Endothelial cell of umbilical vein (primary cell): Measurements from ENCODE around the gene SVIP. TPM values are rescaled to one million over a fixed set of nuclear protein-coding genes. Genes with fewer than 3 reads are reported as not detected.

Source experiments
- BruUV-seq: library from RNA; stranded (reverse); fragments of 400-500 nt; replicated peaks from 2 replicates; lab custom pipeline; 2021; lab: Mats Ljungman, UMichigan
- CTCF ChIA-PET: fragments of 300-600, 350-600 bp; sonication (Branson Sonifier 250); formaldehyde crosslinking; loops from one replicate; lab custom pipeline; 2021; ENCODE audit warnings: antibody characterized with exemption, inconsistent platforms; lab: Charles Lee
- POLR2A ChIA-PET: fragments of 300-600, 350-600 bp; sonication (Branson Sonifier 250); formaldehyde crosslinking; loops from one replicate; lab custom pipeline; 2021; ENCODE audit warnings: antibody characterized with exemption, inconsistent platforms; lab: Charles Lee
- DNase-seq: peaks from one replicate; pipeline ENCODE4 v3.0.0-alpha.2; 2011; ENCODE audit warnings: low read depth, low spot score
- FAIRE-seq: peaks from 2 replicates; lab custom pipeline; 2011; peaks lifted over from hg19 to GRCh38; lab: Jason Lieb, UNC
- H2AFZ ChIP-seq: 2 replicates; pipeline ENCODE4 v1.6.0; 2012; ENCODE audit warnings: low read depth, low read length, control low read depth, inconsistent platforms
- H3K27ac ChIP-seq: 2 replicates; pipeline ENCODE4 v1.5.1; 2011; ENCODE audit warnings: low read depth, mild to moderate bottlenecking, control low read depth, low read length, moderate library complexity; ENCODE audit not compliant: insufficient read depth
- H3K27me3 ChIP-seq, 2 experiments: 2 replicates each; pipeline versions ENCODE4 v1.6.0 to v1.6.1; 2011; ENCODE audit warnings: low read length in 2 of 2, mixed read lengths in 1 of 2; ENCODE audit not compliant: control insufficient read depth in 2 of 2, insufficient read depth in 2 of 2
- H3K36me3 ChIP-seq, 2 experiments: 2 replicates in 1 of 2; 3 replicates in 1 of 2; pipeline ENCODE4 v1.5.1; 2011; ENCODE audit warnings: low read length in 2 of 2, mild to moderate bottlenecking in 1 of 2, moderate library complexity in 1 of 2; ENCODE audit not compliant: control insufficient read depth in 2 of 2, insufficient read depth in 2 of 2; ENCODE audit errors: extremely low read depth in 1 of 2
- H3K4me1 ChIP-seq: 3 replicates; pipeline ENCODE4 v1.5.1; 2011; ENCODE audit warnings: mild to moderate bottlenecking, low read length; ENCODE audit not compliant: control insufficient read depth, insufficient read depth; ENCODE audit errors: extremely low read depth
- H3K4me2 ChIP-seq: 2 replicates; pipeline ENCODE4 v1.6.1; 2011; ENCODE audit warnings: low read length, control low read depth, mixed read lengths; ENCODE audit not compliant: insufficient read depth
- H3K4me3 ChIP-seq, 3 experiments: fragments of 200-600 bp in 1 of 3; sonication (generic), shearing (Covaris generic) in 1 of 3; replicated peaks in 1 of 3; 2 replicates each; pipeline ENCODE4 v1.5.1; 2011 to 2016; ENCODE audit warnings: control low read depth in 3 of 3, low read length in 3 of 3, mild to moderate bottlenecking in 2 of 3, inconsistent platforms in 1 of 3, low read depth in 1 of 3, moderate library complexity in 1 of 3; ENCODE audit not compliant: insufficient read depth in 1 of 3
- H3K79me2 ChIP-seq: 2 replicates; pipeline ENCODE4 v1.6.0; 2012; ENCODE audit warnings: low read length, inconsistent platforms; ENCODE audit not compliant: control insufficient read depth, insufficient read depth
- H3K9ac ChIP-seq: replicated peaks from 2 replicates; pipeline ENCODE3; 2011; ENCODE audit warnings: low read length, control low read depth; ENCODE audit not compliant: insufficient read depth; ENCODE audit errors: extremely low read depth
- H3K9me1 ChIP-seq: replicated peaks from 3 replicates; pipeline ENCODE4 v1.6.0; 2011; ENCODE audit warnings: mild to moderate bottlenecking, low read length; ENCODE audit not compliant: control insufficient read depth, insufficient read depth; ENCODE audit errors: extremely low read depth
- H3K9me3 ChIP-seq: replicated peaks from 2 replicates; pipeline ENCODE4 v1.5.1; 2012; ENCODE audit warnings: low read length, inconsistent platforms; ENCODE audit not compliant: control insufficient read depth, insufficient read depth
- H4K20me1 ChIP-seq: replicated peaks from 2 replicates; pipeline ENCODE3; 2011; ENCODE audit warnings: mild to moderate bottlenecking, low read length; ENCODE audit not compliant: control insufficient read depth, insufficient read depth; ENCODE audit errors: extremely low read depth
- EZH2 ChIP-seq: IDR thresholded peaks from 2 replicates; pipeline ENCODE4 v1.6.1; 2012; ENCODE audit warnings: borderline replicate concordance, low read depth, mild to moderate bottlenecking, moderate library complexity, low read length, inconsistent platforms; ENCODE audit not compliant: severe bottlenecking
- FOS ChIP-seq: IDR thresholded peaks from 2 replicates; pipeline ENCODE4 v1.6.1; 2011; ENCODE audit warnings: mild to moderate bottlenecking, low read length, moderate library complexity, borderline replicate concordance; ENCODE audit not compliant: insufficient read depth
- GATA2 ChIP-seq: IDR thresholded peaks from 2 replicates; pipeline ENCODE4 v1.7.0; 2011; ENCODE audit warnings: low read depth, mild to moderate bottlenecking, moderate library complexity, mixed read lengths, low read length; ENCODE audit not compliant: insufficient read length, insufficient read depth
- JUN ChIP-seq: IDR thresholded peaks from 2 replicates; pipeline ENCODE4 v1.6.1; 2011; ENCODE audit warnings: borderline replicate concordance, low read depth; ENCODE audit not compliant: insufficient read length, insufficient read depth
- MYC ChIP-seq: IDR thresholded peaks from one replicate; pipeline ENCODE4 v1.6.1; 2011; ENCODE audit warnings: mild to moderate bottlenecking, low read depth, low read length
- POLR2A ChIP-seq: IDR thresholded peaks from 2 replicates; pipeline ENCODE4 v1.6.1; 2012; ENCODE audit warnings: low read depth, mild to moderate bottlenecking, control low read depth, low read length
- POLR2AphosphoS5 ChIP-seq: IDR thresholded peaks from 2 replicates; pipeline ENCODE4 v1.6.1; 2012; ENCODE audit warnings: low read depth, mild to moderate bottlenecking, control low read depth, low read length, moderate library complexity; ENCODE audit not compliant: insufficient read depth
- dilution Hi-C: fragments of 300-500 bp; cut with MboI; formaldehyde crosslinking; loops from one replicate; pipeline ENCODE4 v1.15.0; 2019; ENCODE audit warnings: low sequenced_read_pairs; ENCODE audit not compliant: extremely low pct_ligation_motif_present
- intact Hi-C: fragments of 100-400 bp; cut with micrococcal nuclease; formaldehyde crosslinking; loops from one replicate; pipeline ENCODE4 v1.10.0; 2022
- polyA plus RNA-seq, 4 experiments: library from polyadenylated mRNA; depleted of rRNA in 3 of 4; stranded (reverse) in 3 of 4; unstranded in 1 of 4; fragments of >200 nt; gene quantifications; 2 replicates each; pipeline versions ENCODE4 v1.2.1 to v1.2.3, GENCODE V29; 2011 to 2012; ENCODE audit warnings: missing spikeins in 1 of 4
- total RNA-seq: library from RNA; stranded (reverse); gene quantifications from 2 replicates; pipeline ENCODE4 v1.2.3, GENCODE V29; 2021
- TF ChIP-seq, protein P1 (sequence below): IDR thresholded peaks from 2 replicates; pipeline ENCODE4 v1.6.1; 2011; ENCODE audit not compliant: insufficient read depth, insufficient read length
- TF ChIP-seq, protein P2 (sequence below), 2 donors: IDR thresholded peaks; 1 replicate in 1 of 2; 2 replicates in 1 of 2; pipeline ENCODE4 v1.5.1; 2011; ENCODE audit warnings: low read length in 2 of 2, mild to moderate bottlenecking in 2 of 2, moderate library complexity in 2 of 2, control low read depth in 1 of 2, inconsistent platforms in 1 of 2, low read depth in 1 of 2; ENCODE audit not compliant: insufficient read depth in 1 of 2; ENCODE audit errors: extremely low read depth in 1 of 2

The SVIP gene
- total and polyA plus RNA-seq, 2 donors (not counting 3 experiments of a cell fraction or from before 2014, with no cell fraction given), result 4.6 to 69.5 TPM

DNA sequence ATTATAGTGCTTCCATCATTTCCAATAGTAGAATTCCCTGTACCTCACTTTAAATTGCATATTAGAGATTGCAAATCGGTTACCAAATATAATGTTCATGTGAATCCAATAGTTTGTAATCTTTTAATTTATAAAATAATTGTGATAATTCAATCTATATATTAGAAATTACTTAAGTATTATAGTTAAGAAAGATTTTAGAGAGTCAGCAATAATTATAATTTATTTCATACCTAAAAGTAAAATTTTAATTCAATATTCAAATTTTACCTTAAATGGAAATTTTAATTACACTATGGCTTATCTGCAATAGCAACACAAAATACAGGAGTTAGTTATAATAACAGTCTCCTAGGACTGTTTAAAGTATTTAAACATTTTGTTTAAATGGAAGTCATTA, 17.1 kb upstream of the SVIP start:
- Histone ChIP-seq H3K27ac (no peak overlapping the region), H3K27me3 (no peaks in the 10 kb centered on the region), H3K4me2 (no peak overlapping the region), H3K79me2 (no peaks in the 10 kb centered on the region), H4K20me1 (no peaks in the 10 kb centered on the region), H2AFZ (no peak overlapping the region), H3K4me1 (no peaks in the 10 kb centered on the region), H3K36me3 (no peaks in the 10 kb centered on the region), H3K4me3 (no peak overlapping the region), H3K9me3 (no peaks in the 10 kb centered on the region), H3K9me1 (no peaks in the 10 kb centered on the region), H3K9ac (no peak overlapping the region)
- ChIA-PET CTCF (no interaction called here), POLR2A (no interaction called here)
- no peak for DNase-seq
- dilution Hi-C loops, result no loop called here
- intact Hi-C loops, result no loop called here
- no peak for FAIRE-seq
- no TSS peak for BruUV-seq
- TF ChIP-seq POLR2A (no peak), POLR2AphosphoS5 (no peak), EZH2 (no peak), MYC (no peak), GATA2 (no peak), JUN (no peak), FOS (no peak)
- TF ChIP-seq, protein P1, sequence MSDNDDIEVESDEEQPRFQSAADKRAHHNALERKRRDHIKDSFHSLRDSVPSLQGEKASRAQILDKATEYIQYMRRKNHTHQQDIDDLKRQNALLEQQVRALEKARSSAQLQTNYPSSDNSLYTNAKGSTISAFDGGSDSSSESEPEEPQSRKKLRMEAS, result no peak
- TF ChIP-seq, protein P2, sequence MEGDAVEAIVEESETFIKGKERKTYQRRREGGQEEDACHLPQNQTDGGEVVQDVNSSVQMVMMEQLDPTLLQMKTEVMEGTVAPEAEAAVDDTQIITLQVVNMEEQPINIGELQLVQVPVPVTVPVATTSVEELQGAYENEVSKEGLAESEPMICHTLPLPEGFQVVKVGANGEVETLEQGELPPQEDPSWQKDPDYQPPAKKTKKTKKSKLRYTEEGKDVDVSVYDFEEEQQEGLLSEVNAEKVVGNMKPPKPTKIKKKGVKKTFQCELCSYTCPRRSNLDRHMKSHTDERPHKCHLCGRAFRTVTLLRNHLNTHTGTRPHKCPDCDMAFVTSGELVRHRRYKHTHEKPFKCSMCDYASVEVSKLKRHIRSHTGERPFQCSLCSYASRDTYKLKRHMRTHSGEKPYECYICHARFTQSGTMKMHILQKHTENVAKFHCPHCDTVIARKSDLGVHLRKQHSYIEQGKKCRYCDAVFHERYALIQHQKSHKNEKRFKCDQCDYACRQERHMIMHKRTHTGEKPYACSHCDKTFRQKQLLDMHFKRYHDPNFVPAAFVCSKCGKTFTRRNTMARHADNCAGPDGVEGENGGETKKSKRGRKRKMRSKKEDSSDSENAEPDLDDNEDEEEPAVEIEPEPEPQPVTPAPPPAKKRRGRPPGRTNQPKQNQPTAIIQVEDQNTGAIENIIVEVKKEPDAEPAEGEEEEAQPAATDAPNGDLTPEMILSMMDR (IDR thresholded peaks at IDR 0.05; ENCODE audit: extremely low read depth in 1 of 2, insufficient read depth in 1 of 2, low read depth in 1 of 2, low read length in 2 of 2), result no peak
